Tibial artery (tissue), 4 donors: ENCODE results near the gene NDUFB2.

Source experiments
- DNase-seq, 2 donors: peaks; one replicate each; pipeline ENCODE4 v3.0.0-alpha.2; 2019
- H3K27ac ChIP-seq, 2 donors: fragments of 200-600 bp; sonication (generic) in 1 of 2; 1 replicate in 1 of 2; 2 replicates in 1 of 2; pipeline ENCODE4 v1.5.1; 2018 to 2019; ENCODE audit warnings: mild to moderate bottlenecking in 1 of 2
- H3K27me3 ChIP-seq, 2 donors: fragments of 200-600 bp; sonication (generic) in 1 of 2; one replicate each; pipeline versions ENCODE4 v1.5.1 to v1.6.0; 2016 to 2019
- H3K36me3 ChIP-seq, 3 donors: fragments of 200-600 bp; sonication (generic) in 2 of 3; one replicate each; pipeline ENCODE4 v1.5.1; 2016 to 2019; ENCODE audit warnings: mild to moderate bottlenecking in 2 of 3
- H3K4me1 ChIP-seq, 4 donors: fragments of 200-600 bp; sonication (generic) in 2 of 4; 1 replicate in 3 of 4; 2 replicates in 1 of 4; pipeline ENCODE4 v1.5.1; 2016 to 2019
- H3K4me3 ChIP-seq, 2 donors: fragments of 200-600 bp; sonication (generic) in 1 of 2; 1 replicate in 1 of 2; 2 replicates in 1 of 2; pipeline ENCODE4 v1.5.1; 2018 to 2019; ENCODE audit warnings: mild to moderate bottlenecking in 2 of 2
- H3K9me3 ChIP-seq, 3 donors: fragments of 200-600 bp; sonication (generic) in 1 of 3; one replicate each; pipeline ENCODE4 v1.5.1; 2016 to 2019
- CTCF ChIP-seq, 2 experiments: fragments of 200-600 bp in 1 of 2; fragments of 450-650 bp in 1 of 2; IDR thresholded peaks; one replicate each; pipeline ENCODE4 v1.5.1; 2017 to 2019; ENCODE audit warnings: antibody characterized with exemption in 2 of 2, mild to moderate bottlenecking in 1 of 2, moderate library complexity in 1 of 2
- intact Hi-C: fragments of 100-400 bp; cut with DNase I; formaldehyde crosslinking; loops from one replicate; pipeline ENCODE4 v1.15.0; 2023; ENCODE audit warnings: low total_unique reads

NDUFB2 gene

GRCh38 chr7:140695381-140695780 lies 1.1 kb upstream of the NDUFB2 start:
- no peak overlapping the region for H3K4me3 ChIP-seq
- no peak for TF ChIP-seq CTCF (IDR thresholded peaks at IDR 0.05)
- no peaks in the 10 kb centered on the region for H3K9me3 ChIP-seq
- H3K36me3 ChIP-seq, result peaks cover 0 to 36% (median 3%) of the 10 kb centered on the region in 3 donors
- H3K27me3 ChIP-seq, result no peaks in the 10 kb centered on the region
- intact Hi-C loops, result no loop called here
- DNase-seq, result no peak
- H3K4me1 ChIP-seq, result peaks cover 0 to 25% (median 15%) of the 10 kb centered on the region in 4 donors
- H3K27ac ChIP-seq, result peak overlapping the region in 1 of 2 donors; percentile 95

GRCh38 chr7:140696024-140696679 lies 356 bp upstream of the NDUFB2 start:
- peaks cover 0 to 28% (median 0%) of the 10 kb centered on the region in 3 donors for H3K36me3 ChIP-seq
- H3K27me3 ChIP-seq, result no peaks in the 10 kb centered on the region
- TF ChIP-seq CTCF (IDR thresholded peaks at IDR 0.05), result no peak
- peak overlapping the region; percentile 66 to 95 for H3K4me3 ChIP-seq
- peaks cover 0 to 25% (median 15%) of the 10 kb centered on the region in 4 donors for H3K4me1 ChIP-seq
- H3K27ac ChIP-seq, result peak overlapping the region; percentile 85 to 95
- peak; percentile 95 to 96 for DNase-seq
- H3K9me3 ChIP-seq, result no peaks in the 10 kb centered on the region
- intact Hi-C loops, result no loop called here

DNA sequence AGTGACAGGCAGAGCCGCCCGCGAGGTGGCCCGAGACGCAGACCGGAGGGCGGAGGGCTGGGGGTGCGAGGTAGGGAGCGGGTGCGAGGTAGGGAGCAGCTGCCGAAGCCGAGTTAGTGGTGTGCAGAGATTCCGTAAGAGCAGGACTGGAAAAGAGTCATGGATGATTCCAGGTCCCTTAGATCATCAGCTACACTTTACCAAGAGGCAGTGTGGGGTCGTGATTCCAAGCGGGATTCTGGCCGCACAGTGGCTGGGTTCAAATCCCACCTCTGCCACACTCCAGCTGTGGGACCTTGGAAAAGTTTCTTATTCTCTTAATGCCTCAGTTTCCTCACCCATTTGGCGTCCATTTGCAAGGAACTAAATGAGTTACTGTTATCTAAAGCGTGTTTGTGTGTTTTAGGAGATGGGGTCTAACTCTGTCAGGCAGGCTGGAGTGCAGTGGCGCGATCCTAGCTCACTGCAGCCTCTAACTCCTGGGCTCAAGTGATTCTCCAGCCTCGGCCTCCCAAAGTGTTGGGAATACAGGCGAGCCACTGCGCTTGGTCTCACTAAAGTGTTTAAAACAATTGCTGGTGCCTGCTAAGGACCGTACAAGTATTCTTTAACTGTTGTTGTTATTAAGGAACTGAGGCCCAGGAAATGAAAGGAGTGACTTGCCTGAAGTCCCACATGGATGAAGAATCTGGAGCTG lies 1.1 kb downstream of the NDUFB2 start:
- Histone ChIP-seq H3K9me3 (no peaks in the 10 kb centered on the region), H3K27ac (peak overlapping the region; percentile 85 to 95), H3K4me1 (peaks cover 0 to 25% (median 15%) of the 10 kb centered on the region in 4 donors), H3K4me3 (peak overlapping the region; percentile 66 to 95), H3K36me3 (peaks cover 0 to 15% (median 0%) of the 10 kb centered on the region in 3 donors), H3K27me3 (no peaks in the 10 kb centered on the region)
- intact Hi-C loops, result no loop called here
- TF ChIP-seq CTCF (IDR thresholded peaks at IDR 0.05), result no peak
- DNase-seq, result no peak

- Histone ChIP-seq H3K27ac (no peak overlapping the region), H3K4me3 (no peak overlapping the region), H3K9me3 (no peaks in the 10 kb centered on the region), H3K27me3 (no peaks in the 10 kb centered on the region), H3K4me1 (peaks cover 0 to 25% (median 15%) of the 10 kb centered on the region in 4 donors), H3K36me3 (peaks cover 0 to 16% (median 3%) of the 10 kb centered on the region in 3 donors)
- no peak for DNase-seq
- TF ChIP-seq CTCF (IDR thresholded peaks at IDR 0.05), result no peak
- intact Hi-C loops, result no loop called here
These were observed 2.0 kb downstream of the NDUFB2 start for GRCh38 chr7:140698477-140698876.

- Histone ChIP-seq H3K4me3 (no peak overlapping the region), H3K36me3 (peaks cover 23 to 46% (median 28%) of the 10 kb centered on the region in 3 donors)
- intact Hi-C loops, result no loop called here
These were observed 6.3 kb downstream of the NDUFB2 start for GRCh38 chr7:140702774-140703173.

More at GRCh38 chr7:140702774-140703173, 6.3 kb downstream of the NDUFB2 start:
- no peak for DNase-seq
- Histone ChIP-seq H3K27ac (no peak overlapping the region), H3K9me3 (no peaks in the 10 kb centered on the region), H3K4me1 (peaks cover 0 to 12% (median 6%) of the 10 kb centered on the region in 4 donors), H3K27me3 (no peaks in the 10 kb centered on the region)
- no peak for TF ChIP-seq CTCF (IDR thresholded peaks at IDR 0.05)
